Neural cell (in vitro differentiated cells): ENCODE measurements around the gene OR5A2. TPM values are rescaled to one million over a fixed set of nuclear protein-coding genes. Genes with fewer than 3 reads are reported as not detected.

ENCODE experiments used
- H2AFZ ChIP-seq: fragments of 200-600, 300-800 bp; sonication (generic), shearing (Covaris generic); 2 replicates; pipeline ENCODE4 v1.6.0; 2014; ENCODE audit warnings: low read depth, mild to moderate bottlenecking, antibody characterized with exemption, low read length, moderate library complexity
- H3F3A ChIP-seq: fragments of 200-600 bp; shearing (Covaris generic); 2 replicates; pipeline ENCODE4 v1.6.1; 2016; ENCODE audit warnings: mild to moderate bottlenecking, moderate library complexity, mixed read lengths, antibody characterized with exemption, low read length; ENCODE audit not compliant: insufficient read depth, poor library complexity, severe bottlenecking
- H3K27ac ChIP-seq: fragments of 200-600, 300-800 bp; sonication (generic), shearing (Covaris generic); 2 replicates; pipeline ENCODE4 v1.5.1; 2014; ENCODE audit warnings: mild to moderate bottlenecking, low read length, moderate library complexity
- H3K27me3 ChIP-seq: fragments of 300-800, 200-600 bp; sonication (generic), shearing (Covaris generic); 2 replicates; pipeline ENCODE4 v1.6.0; 2014; ENCODE audit warnings: mild to moderate bottlenecking, low read depth, low read length, moderate library complexity; ENCODE audit not compliant: insufficient read depth
- H3K36me3 ChIP-seq: fragments of 300-800, 200-600 bp; sonication (generic), shearing (Covaris generic); 2 replicates; pipeline ENCODE4 v1.5.1; 2014; ENCODE audit warnings: mild to moderate bottlenecking, antibody characterized with exemption, low read length, moderate library complexity; ENCODE audit not compliant: insufficient read depth
- H3K4me2 ChIP-seq: fragments of 300-800, 200-600 bp; sonication (generic), shearing (Covaris generic); 2 replicates; pipeline ENCODE4 v1.6.0; 2014; ENCODE audit warnings: mild to moderate bottlenecking, low read length
- H3K4me3 ChIP-seq: fragments of 300-800, 200-600 bp; sonication (generic), shearing (Covaris generic); 2 replicates; pipeline ENCODE4 v1.5.1; 2014; ENCODE audit warnings: mild to moderate bottlenecking, low read length, moderate library complexity
- H3K79me2 ChIP-seq: fragments of 200-600 bp; shearing (Covaris generic); replicated peaks from 2 replicates; pipeline ENCODE4 v1.6.0; 2014; ENCODE audit warnings: mild to moderate bottlenecking, low read length, moderate library complexity; ENCODE audit not compliant: insufficient read depth
- H3K9ac ChIP-seq: fragments of 300-800, 200-600 bp; sonication (generic), shearing (Covaris generic); 2 replicates; pipeline ENCODE4 v1.6.1; 2016; ENCODE audit warnings: mild to moderate bottlenecking, low read length, mixed read lengths
- H3K9me2 ChIP-seq: fragments of 200-600 bp; shearing (Covaris generic); 2 replicates; pipeline ENCODE4 v1.6.1; 2016; ENCODE audit warnings: mild to moderate bottlenecking, low read length, mixed read lengths; ENCODE audit not compliant: insufficient read depth
- H3K9me3 ChIP-seq: fragments of 200-600, 300-800 bp; sonication (generic), shearing (Covaris generic); 2 replicates; pipeline ENCODE4 v1.6.1; 2016; ENCODE audit warnings: mild to moderate bottlenecking, mixed run types, low read length, moderate library complexity, mixed read lengths
- H4K20me1 ChIP-seq: fragments of 200-600 bp; shearing (Covaris generic); 2 replicates; pipeline ENCODE4 v1.6.1; 2016; ENCODE audit warnings: mild to moderate bottlenecking, mixed run types; ENCODE audit not compliant: insufficient read depth
- EP300 ChIP-seq: fragments of 450-650 bp; conservative IDR thresholded peaks from 2 replicates; pipeline ENCODE4 v1.6.1; 2014; ENCODE audit warnings: antibody characterized with exemption, mild to moderate bottlenecking, moderate library complexity; ENCODE audit not compliant: poor library complexity, severe bottlenecking
- EZH2 ChIP-seq: fragments of 200-600, 300-800 bp; shearing (Covaris generic), sonication (generic); IDR thresholded peaks from 2 replicates; pipeline ENCODE4 v1.6.1; 2014; ENCODE audit warnings: antibody characterized with exemption, low read length, borderline replicate concordance, mild to moderate bottlenecking; ENCODE audit not compliant: insufficient read depth, poor library complexity, severe bottlenecking
- MXI1 ChIP-seq: fragments of 450-650 bp; conservative IDR thresholded peaks from 2 replicates; pipeline ENCODE4 v1.6.1; 2014; ENCODE audit warnings: antibody characterized with exemption, mild to moderate bottlenecking; ENCODE audit not compliant: poor library complexity, severe bottlenecking
- POLR2AphosphoS5 ChIP-seq: IDR thresholded peaks from 2 replicates; pipeline ENCODE4 v1.6.1; 2012
- RAD21 ChIP-seq: fragments of 450-650 bp; conservative IDR thresholded peaks from 2 replicates; pipeline ENCODE4 v1.6.1; 2014; ENCODE audit warnings: antibody characterized with exemption, mild to moderate bottlenecking, moderate library complexity
- SMC3 ChIP-seq: fragments of 450-650 bp; conservative IDR thresholded peaks from 2 replicates; pipeline ENCODE4 v1.6.1; 2014; ENCODE audit warnings: antibody characterized with exemption, mild to moderate bottlenecking, moderate library complexity; ENCODE audit not compliant: poor library complexity
- TAF1 ChIP-seq: IDR thresholded peaks from 2 replicates; pipeline ENCODE4 v1.6.1; 2012; ENCODE audit warnings: low read depth
- polyA plus RNA-seq: library from polyadenylated mRNA; depleted of rRNA; stranded (reverse); fragments of >200 nt; gene quantifications from 2 replicates; pipeline ENCODE4 v1.2.3, GENCODE V29; 2014
- TF ChIP-seq, protein P1 (sequence below): fragments of 450-650 bp; IDR thresholded peaks from 2 replicates; pipeline ENCODE4 v1.5.1; 2014; ENCODE audit warnings: antibody characterized with exemption, mild to moderate bottlenecking, moderate library complexity; ENCODE audit not compliant: poor library complexity, severe bottlenecking
- TF ChIP-seq, protein P2 (sequence below): IDR thresholded peaks from 2 replicates; pipeline ENCODE4 v1.6.1; 2012; ENCODE audit warnings: borderline replicate concordance

OR5A2 gene
- polyA plus RNA-seq, 1 donor from 2014 or later: not detected

DNA sequence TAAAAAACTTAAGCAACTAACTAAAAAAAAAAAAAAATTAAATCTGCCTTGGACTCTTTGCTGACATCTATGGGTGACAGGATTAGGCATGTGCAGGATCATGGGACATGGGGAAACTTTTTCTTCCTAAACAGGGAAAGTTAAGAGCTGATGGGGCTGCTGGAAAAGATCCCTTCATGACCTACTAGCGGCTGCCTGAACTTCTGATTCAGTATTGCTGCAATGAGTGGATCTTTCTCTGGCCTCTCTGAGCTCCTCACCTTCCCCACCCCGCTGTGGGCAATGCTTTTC is 25.0 kb downstream of the OR5A2 start:
- H3K4me2 ChIP-seq: no peak overlapping the region

DNA sequence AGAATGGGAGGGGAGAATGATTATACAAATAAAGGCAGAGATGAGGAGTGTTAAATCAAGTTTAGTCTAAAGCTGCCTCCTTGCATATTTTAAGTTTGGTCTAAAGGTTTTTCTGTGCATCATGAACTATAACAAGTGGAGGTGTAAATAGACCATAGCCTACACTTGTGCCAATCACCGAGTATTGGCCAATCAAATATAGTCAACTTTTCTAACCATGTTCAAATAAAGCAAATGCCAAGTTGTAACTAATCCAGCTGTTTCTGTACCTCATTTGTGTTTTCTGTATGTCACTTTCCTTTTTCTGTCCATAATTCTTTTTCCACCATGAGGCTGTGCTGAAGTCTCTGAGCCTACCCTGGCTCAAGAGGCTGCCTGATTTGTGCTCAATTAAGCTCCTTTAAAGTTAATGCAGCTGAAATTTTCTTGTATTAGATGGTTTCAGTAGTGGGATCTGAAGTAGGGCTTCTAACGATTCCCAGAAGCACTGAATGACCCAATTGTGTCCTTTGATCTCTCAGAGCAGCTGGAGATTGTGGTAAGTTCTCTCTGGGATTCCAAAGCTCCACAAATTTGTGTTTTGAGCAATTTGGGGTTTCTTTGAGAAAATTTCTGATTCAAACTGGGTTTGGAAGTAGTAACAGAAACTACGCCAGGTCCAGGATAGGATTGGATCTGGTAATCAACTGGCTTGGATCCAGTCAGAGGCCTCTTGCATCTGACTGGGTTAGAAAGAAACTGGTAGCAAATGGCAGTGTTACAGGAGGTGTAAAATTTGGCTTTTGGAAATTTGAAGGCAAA is 25.6 kb downstream of the OR5A2 start:
- no peak overlapping the region for H3K4me3 ChIP-seq
- no peaks in the 10 kb centered on the region for H3K27me3 ChIP-seq
- no peak overlapping the region for H2AFZ ChIP-seq
- peaks cover 10% of the 10 kb centered on the region for H3K9me3 ChIP-seq
- no peak overlapping the region for H3K9ac ChIP-seq
- H3K79me2 ChIP-seq: no peaks in the 10 kb centered on the region
- H3K27ac ChIP-seq: no peak overlapping the region
- no peak overlapping the region for H3K4me2 ChIP-seq
- no peaks in the 10 kb centered on the region for H3K36me3 ChIP-seq
- no peak for TF ChIP-seq RAD21
- TF ChIP-seq MXI1: no peak
- no peak for TF ChIP-seq SMC3
- no peak for TF ChIP-seq POLR2AphosphoS5
- TF ChIP-seq, protein P1, sequence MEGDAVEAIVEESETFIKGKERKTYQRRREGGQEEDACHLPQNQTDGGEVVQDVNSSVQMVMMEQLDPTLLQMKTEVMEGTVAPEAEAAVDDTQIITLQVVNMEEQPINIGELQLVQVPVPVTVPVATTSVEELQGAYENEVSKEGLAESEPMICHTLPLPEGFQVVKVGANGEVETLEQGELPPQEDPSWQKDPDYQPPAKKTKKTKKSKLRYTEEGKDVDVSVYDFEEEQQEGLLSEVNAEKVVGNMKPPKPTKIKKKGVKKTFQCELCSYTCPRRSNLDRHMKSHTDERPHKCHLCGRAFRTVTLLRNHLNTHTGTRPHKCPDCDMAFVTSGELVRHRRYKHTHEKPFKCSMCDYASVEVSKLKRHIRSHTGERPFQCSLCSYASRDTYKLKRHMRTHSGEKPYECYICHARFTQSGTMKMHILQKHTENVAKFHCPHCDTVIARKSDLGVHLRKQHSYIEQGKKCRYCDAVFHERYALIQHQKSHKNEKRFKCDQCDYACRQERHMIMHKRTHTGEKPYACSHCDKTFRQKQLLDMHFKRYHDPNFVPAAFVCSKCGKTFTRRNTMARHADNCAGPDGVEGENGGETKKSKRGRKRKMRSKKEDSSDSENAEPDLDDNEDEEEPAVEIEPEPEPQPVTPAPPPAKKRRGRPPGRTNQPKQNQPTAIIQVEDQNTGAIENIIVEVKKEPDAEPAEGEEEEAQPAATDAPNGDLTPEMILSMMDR: no peak
- TF ChIP-seq TAF1: no peak
- TF ChIP-seq EP300: no peak
- TF ChIP-seq, protein P2, sequence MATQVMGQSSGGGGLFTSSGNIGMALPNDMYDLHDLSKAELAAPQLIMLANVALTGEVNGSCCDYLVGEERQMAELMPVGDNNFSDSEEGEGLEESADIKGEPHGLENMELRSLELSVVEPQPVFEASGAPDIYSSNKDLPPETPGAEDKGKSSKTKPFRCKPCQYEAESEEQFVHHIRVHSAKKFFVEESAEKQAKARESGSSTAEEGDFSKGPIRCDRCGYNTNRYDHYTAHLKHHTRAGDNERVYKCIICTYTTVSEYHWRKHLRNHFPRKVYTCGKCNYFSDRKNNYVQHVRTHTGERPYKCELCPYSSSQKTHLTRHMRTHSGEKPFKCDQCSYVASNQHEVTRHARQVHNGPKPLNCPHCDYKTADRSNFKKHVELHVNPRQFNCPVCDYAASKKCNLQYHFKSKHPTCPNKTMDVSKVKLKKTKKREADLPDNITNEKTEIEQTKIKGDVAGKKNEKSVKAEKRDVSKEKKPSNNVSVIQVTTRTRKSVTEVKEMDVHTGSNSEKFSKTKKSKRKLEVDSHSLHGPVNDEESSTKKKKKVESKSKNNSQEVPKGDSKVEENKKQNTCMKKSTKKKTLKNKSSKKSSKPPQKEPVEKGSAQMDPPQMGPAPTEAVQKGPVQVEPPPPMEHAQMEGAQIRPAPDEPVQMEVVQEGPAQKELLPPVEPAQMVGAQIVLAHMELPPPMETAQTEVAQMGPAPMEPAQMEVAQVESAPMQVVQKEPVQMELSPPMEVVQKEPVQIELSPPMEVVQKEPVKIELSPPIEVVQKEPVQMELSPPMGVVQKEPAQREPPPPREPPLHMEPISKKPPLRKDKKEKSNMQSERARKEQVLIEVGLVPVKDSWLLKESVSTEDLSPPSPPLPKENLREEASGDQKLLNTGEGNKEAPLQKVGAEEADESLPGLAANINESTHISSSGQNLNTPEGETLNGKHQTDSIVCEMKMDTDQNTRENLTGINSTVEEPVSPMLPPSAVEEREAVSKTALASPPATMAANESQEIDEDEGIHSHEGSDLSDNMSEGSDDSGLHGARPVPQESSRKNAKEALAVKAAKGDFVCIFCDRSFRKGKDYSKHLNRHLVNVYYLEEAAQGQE: no peak
- TF ChIP-seq EZH2: no peak
- H3F3A ChIP-seq: no peaks in the 10 kb centered on the region
- no peaks in the 10 kb centered on the region for H3K9me2 ChIP-seq
- no peaks in the 10 kb centered on the region for H4K20me1 ChIP-seq

More for the DNA sequence above, 25.0 kb downstream of the OR5A2 start:
- no peaks in the 10 kb centered on the region for H3K79me2 ChIP-seq
- H3K9me2 ChIP-seq: no peaks in the 10 kb centered on the region
- TF ChIP-seq RAD21 (no peak), EZH2 (no peak), EP300 (no peak), TAF1 (no peak), SMC3 (no peak), MXI1 (no peak), POLR2AphosphoS5 (no peak)
- TF ChIP-seq, protein P2: no peak
- no peaks in the 10 kb centered on the region for H3K36me3 ChIP-seq
- H3F3A ChIP-seq: no peaks in the 10 kb centered on the region
- H3K27ac ChIP-seq: no peak overlapping the region
- no peak overlapping the region for H3K9ac ChIP-seq
- H3K4me3 ChIP-seq: no peak overlapping the region
- no peaks in the 10 kb centered on the region for H3K27me3 ChIP-seq
- no peaks in the 10 kb centered on the region for H4K20me1 ChIP-seq
- no peak overlapping the region for H2AFZ ChIP-seq
- peaks cover 10% of the 10 kb centered on the region for H3K9me3 ChIP-seq
